Psoas muscle (tissue), 8 donors: ENCODE results near the gene LRRFIP2. TPM values are rescaled to one million over a fixed set of nuclear protein-coding genes. Genes with fewer than 3 reads are reported as not detected.

Source experiments
- ATAC-seq, 4 donors: fragments of 200-7000 bp; cut with Tn5 transposase; one replicate each; pipeline ENCODE4 v1.9.1; 2020; ENCODE audit warnings: moderate library complexity in 3 of 4, mild to moderate bottlenecking in 2 of 4
- DNase-seq, 2 donors: peaks; one replicate each; pipeline ENCODE4 v3.0.0-alpha.2; 2020
- H3K27ac ChIP-seq: fragments of 200-600 bp; one replicate; pipeline ENCODE4 v1.8.0; 2022
- H3K27me3 ChIP-seq, 3 donors: fragments of 200-600 bp in 1 of 3; one replicate each; pipeline versions ENCODE4 v1.6.1 to v1.8.0; 2013 to 2022; ENCODE audit warnings: low read length in 2 of 3, mild to moderate bottlenecking in 2 of 3, moderate library complexity in 1 of 3; ENCODE audit not compliant: insufficient read depth in 3 of 3
- H3K36me3 ChIP-seq, 2 donors: fragments of 200-600 bp in 1 of 2; one replicate each; pipeline versions ENCODE4 v1.6.1 to v1.8.0; 2013 to 2022; ENCODE audit warnings: low read depth in 1 of 2, mild to moderate bottlenecking in 1 of 2, moderate library complexity in 1 of 2; ENCODE audit not compliant: insufficient read depth in 1 of 2
- H3K4me1 ChIP-seq: fragments of 200-600 bp; one replicate; pipeline ENCODE4 v1.8.0; 2022
- H3K4me3 ChIP-seq: fragments of 200-600 bp; one replicate; pipeline ENCODE4 v1.8.0; 2022; ENCODE audit warnings: mild to moderate bottlenecking
- H3K9me3 ChIP-seq: fragments of 200-600 bp; one replicate; pipeline ENCODE4 v1.8.0; 2022
- CTCF ChIP-seq: fragments of 200-600 bp; IDR thresholded peaks from one replicate; pipeline ENCODE4 v1.8.0; 2022; ENCODE audit warnings: antibody characterized with exemption
- WGBS, 3 donors: extraction: QIAGEN DNeasy Blood & Tissue Kit; methylation state at CpG; one replicate each; pipeline versions ENCODE4 v1.1.6 to v1.1.7; 2013; 5-methylcytosine and 5-hydroxymethylcytosine counted together
- intact Hi-C, 2 donors: fragments of 100-400 bp; cut with DNase I; formaldehyde crosslinking; loops; one replicate each; pipeline versions ENCODE4 v1.11.0 to v1.14.2; 2022
- polyA plus RNA-seq, 3 donors: library from polyadenylated mRNA; stranded (reverse); fragments of 200-250 nt; gene quantifications; one replicate each; pipeline ENCODE4 v1.2.3, GENCODE V29; 2013
- total RNA-seq, 4 donors: library from RNA; stranded (reverse); fragmentation: NEBNext Ultra II Directional in 2 of 4; extraction: Animal tissue kit (Norgen Biotek cat#: 25700) in 2 of 4; gene quantifications; one replicate each; pipeline versions ENCODE4 v1.2.1 to v1.2.4, GENCODE V29; 2021 to 2023
- donor health status: healthy with polysubstance abuse.
- donor health status: DM: no; HTN: no; CAD: no; lungs with moderate emphysema.
- donor health status: Bipolar disorder and iron deficiency.
- donor health status: healthy.
- donor health status: DM: yes; HTN: yes; CAD: no.
- donor health status: DM: no; HTN: no; CAD: no.
- donor health status: DM: no; HTN: no; CAD: no.
- donor health status: DM: yes; HTN: yes; CAD: no.

The LRRFIP2 gene
- total and polyA plus RNA-seq, 7 donors: 35.7 to 163 (median 127) TPM

- intact Hi-C loops: loop anchor here in 1 of 2 donors (10.0 kb wide), 1 partner anchor 262 kb away; no protein-coding TSS in a partner anchor
- ATAC-seq (no peak), DNase-seq (no peak)
- Histone ChIP-seq H3K4me3 (no peak overlapping the region), H3K36me3 (peaks cover 6 to 94% of the 10 kb centered on the region in 2 donors), H3K27ac (no peak overlapping the region), H3K9me3 (no peaks in the 10 kb centered on the region), H3K27me3 (no peaks in the 10 kb centered on the region), H3K4me1 (no peaks in the 10 kb centered on the region)
- no peak for TF ChIP-seq CTCF
- WGBS, 3 donors: 98 to 100% (median 99%) methylated on average over 3 of the region's 3 CpGs
These were observed 81.9 kb downstream of the LRRFIP2 start for GRCh38 chr3:37092484-37092883.

- 93 to 97% (median 95%) methylated on average over 2 of the region's 2 CpGs for WGBS, 3 donors
- intact Hi-C loops: no loop called here
- ATAC-seq: no peak
- Histone ChIP-seq H3K36me3 (peaks cover 4 to 83% of the 10 kb centered on the region in 2 donors), H3K27me3 (no peaks in the 10 kb centered on the region), H3K9me3 (no peaks in the 10 kb centered on the region), H3K4me3 (no peak overlapping the region), H3K27ac (no peak overlapping the region), H3K4me1 (no peaks in the 10 kb centered on the region)
- no peak for DNase-seq
- no peak for TF ChIP-seq CTCF
These were observed 86.5 kb downstream of the LRRFIP2 start for GRCh38 chr3:37087870-37088269.

- TF ChIP-seq CTCF: no peak
- intact Hi-C loops: no loop called here
These were observed 87.5 kb downstream of the LRRFIP2 start for GRCh38 chr3:37086918-37087317.

GRCh38 chr3:37082317-37082716, 92.1 kb downstream of the LRRFIP2 start:
- WGBS, 3 donors: 80 to 92% (median 91%) methylated on average over 3 of the region's 3 CpGs
- Histone ChIP-seq H3K9me3 (no peaks in the 10 kb centered on the region), H3K36me3 (peaks cover 4 to 88% of the 10 kb centered on the region in 2 donors), H3K4me1 (no peaks in the 10 kb centered on the region), H3K27ac (no peak overlapping the region), H3K4me3 (no peak overlapping the region), H3K27me3 (no peaks in the 10 kb centered on the region)
- no peak for TF ChIP-seq CTCF
- intact Hi-C loops: no loop called here
- no peak for DNase-seq
- ATAC-seq: no peak

More at GRCh38 chr3:37086918-37087317, 87.5 kb downstream of the LRRFIP2 start:
- Histone ChIP-seq H3K4me1 (no peaks in the 10 kb centered on the region), H3K36me3 (peaks cover 4 to 83% of the 10 kb centered on the region in 2 donors), H3K4me3 (no peak overlapping the region), H3K9me3 (no peaks in the 10 kb centered on the region), H3K27ac (no peak overlapping the region), H3K27me3 (no peaks in the 10 kb centered on the region)
- DNase-seq: no peak
- peak in 1 of 4 donors; percentile 55 for ATAC-seq
- 95 to 97% (median 97%) methylated on average over 6 of the region's 6 CpGs for WGBS, 3 donors

- WGBS, 3 donors: 95 to 100% (median 95%) methylated on average over 1 of the region's 1 CpG
- no peak for TF ChIP-seq CTCF
- H3K9me3 ChIP-seq: no peaks in the 10 kb centered on the region
- no peak overlapping the region for H3K4me3 ChIP-seq
- no peaks in the 10 kb centered on the region for H3K27me3 ChIP-seq
- ATAC-seq (no peak), DNase-seq (no peak)
- intact Hi-C loops: no loop called here
- no peaks in the 10 kb centered on the region for H3K4me1 ChIP-seq
- no peak overlapping the region for H3K27ac ChIP-seq
- H3K36me3 ChIP-seq: peaks cover 5 to 96% of the 10 kb centered on the region in 2 donors
These were observed 98.4 kb downstream of the LRRFIP2 start for GRCh38 chr3:37075955-37076354.
